SK-N-SH treated with all-trans-retinoic acid at 6 μM for 48 hours (cell line): ENCODE measurements around the gene LRCH1.

Source experiments
- ARNTL ChIP-seq: fragments of 450-650 bp; formaldehyde crosslinking; IDR thresholded peaks from 2 replicates; pipeline ENCODE4 v1.5.0; 2020; ENCODE audit warnings: low read depth, mild to moderate bottlenecking, moderate library complexity, borderline replicate concordance
- CSRNP3 ChIP-seq: fragments of 250-450 bp; sonication (Bioruptor Pico); IDR thresholded peaks from 2 replicates; pipeline ENCODE4 v1.5.1; 2021; ENCODE audit warnings: mild to moderate bottlenecking, moderate library complexity
- ESRRG ChIP-seq: fragments of 250-450 bp; sonication (Bioruptor Pico); IDR thresholded peaks from 2 replicates; pipeline ENCODE4 v1.6.1; 2021; ENCODE audit warnings: mild to moderate bottlenecking
- GLIS3 ChIP-seq: fragments of 250-450 bp; sonication (Bioruptor Pico); IDR thresholded peaks from 2 replicates; pipeline ENCODE4 v1.5.0; 2020; ENCODE audit warnings: mild to moderate bottlenecking, moderate library complexity
- ISL1 ChIP-seq: fragments of 250-450 bp; sonication (Bioruptor Pico); IDR thresholded peaks from 2 replicates; pipeline ENCODE4 v2.1.2; 2022; ENCODE audit warnings: mild to moderate bottlenecking, moderate library complexity
- OSR1 ChIP-seq: fragments of 250-450 bp; sonication (Bioruptor Pico); IDR thresholded peaks from 2 replicates; pipeline ENCODE4 v1.8.0; 2022; ENCODE audit warnings: moderate library complexity, mild to moderate bottlenecking, inconsistent platforms
- PPARA ChIP-seq: fragments of 250-450 bp; sonication (Bioruptor Pico); IDR thresholded peaks from 2 replicates; pipeline ENCODE4 v1.5.0; 2020; ENCODE audit warnings: mild to moderate bottlenecking, borderline replicate concordance
- RARB ChIP-seq: fragments of 250-450 bp; sonication (Bioruptor Pico); IDR thresholded peaks from 2 replicates; pipeline ENCODE4 v1.8.0; 2021; ENCODE audit warnings: mild to moderate bottlenecking, moderate library complexity
- ZNF70 ChIP-seq: fragments of 450-650 bp; formaldehyde crosslinking; IDR thresholded peaks from 2 replicates; pipeline ENCODE4 v1.5.0; 2020; ENCODE audit warnings: mild to moderate bottlenecking, moderate library complexity
- TF ChIP-seq, protein P1 (sequence below): fragments of 250-450 bp; sonication (Bioruptor Pico); IDR thresholded peaks from 2 replicates; pipeline ENCODE4 v1.8.0; 2021; ENCODE audit warnings: low read depth, mild to moderate bottlenecking, moderate library complexity, borderline replicate concordance
- TF ChIP-seq, protein P2 (sequence below): fragments of 250-450 bp; sonication (Bioruptor Pico); IDR thresholded peaks from 2 replicates; pipeline ENCODE4 v1.8.0; 2020; ENCODE audit warnings: mild to moderate bottlenecking, moderate library complexity, borderline replicate concordance
- TF ChIP-seq, protein P3 (sequence below): fragments of 250-450 bp; sonication (Bioruptor Pico); IDR thresholded peaks from 2 replicates; pipeline ENCODE4 v1.5.0; 2020; ENCODE audit warnings: mild to moderate bottlenecking, moderate library complexity

- TF ChIP-seq RARB (CRISPR knock-in tag): no peak
- no peak for TF ChIP-seq ARNTL (CRISPR knock-in tag)
- TF ChIP-seq OSR1 (CRISPR knock-in tag): no peak
- no peak for TF ChIP-seq GLIS3
- peak; percentile 69 for TF ChIP-seq ISL1 (CRISPR knock-in tag)
- 0 out of 2 replicates have a peak, but pooled peaks have one; percentile 49 for TF ChIP-seq CSRNP3 (CRISPR knock-in tag)
- TF ChIP-seq, protein P1, sequence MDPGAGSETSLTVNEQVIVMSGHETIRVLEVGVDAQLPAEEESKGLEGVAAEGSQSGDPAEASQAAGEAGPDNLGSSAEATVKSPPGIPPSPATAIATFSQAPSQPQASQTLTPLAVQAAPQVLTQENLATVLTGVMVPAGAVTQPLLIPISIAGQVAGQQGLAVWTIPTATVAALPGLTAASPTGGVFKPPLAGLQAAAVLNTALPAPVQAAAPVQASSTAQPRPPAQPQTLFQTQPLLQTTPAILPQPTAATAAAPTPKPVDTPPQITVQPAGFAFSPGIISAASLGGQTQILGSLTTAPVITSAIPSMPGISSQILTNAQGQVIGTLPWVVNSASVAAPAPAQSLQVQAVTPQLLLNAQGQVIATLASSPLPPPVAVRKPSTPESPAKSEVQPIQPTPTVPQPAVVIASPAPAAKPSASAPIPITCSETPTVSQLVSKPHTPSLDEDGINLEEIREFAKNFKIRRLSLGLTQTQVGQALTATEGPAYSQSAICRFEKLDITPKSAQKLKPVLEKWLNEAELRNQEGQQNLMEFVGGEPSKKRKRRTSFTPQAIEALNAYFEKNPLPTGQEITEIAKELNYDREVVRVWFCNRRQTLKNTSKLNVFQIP (CRISPR knock-in tag): no peak
- TF ChIP-seq ESRRG (CRISPR knock-in tag): no peak
- TF ChIP-seq ZNF70: no peak
- no peak for TF ChIP-seq PPARA (CRISPR knock-in tag)
- TF ChIP-seq, protein P2, sequence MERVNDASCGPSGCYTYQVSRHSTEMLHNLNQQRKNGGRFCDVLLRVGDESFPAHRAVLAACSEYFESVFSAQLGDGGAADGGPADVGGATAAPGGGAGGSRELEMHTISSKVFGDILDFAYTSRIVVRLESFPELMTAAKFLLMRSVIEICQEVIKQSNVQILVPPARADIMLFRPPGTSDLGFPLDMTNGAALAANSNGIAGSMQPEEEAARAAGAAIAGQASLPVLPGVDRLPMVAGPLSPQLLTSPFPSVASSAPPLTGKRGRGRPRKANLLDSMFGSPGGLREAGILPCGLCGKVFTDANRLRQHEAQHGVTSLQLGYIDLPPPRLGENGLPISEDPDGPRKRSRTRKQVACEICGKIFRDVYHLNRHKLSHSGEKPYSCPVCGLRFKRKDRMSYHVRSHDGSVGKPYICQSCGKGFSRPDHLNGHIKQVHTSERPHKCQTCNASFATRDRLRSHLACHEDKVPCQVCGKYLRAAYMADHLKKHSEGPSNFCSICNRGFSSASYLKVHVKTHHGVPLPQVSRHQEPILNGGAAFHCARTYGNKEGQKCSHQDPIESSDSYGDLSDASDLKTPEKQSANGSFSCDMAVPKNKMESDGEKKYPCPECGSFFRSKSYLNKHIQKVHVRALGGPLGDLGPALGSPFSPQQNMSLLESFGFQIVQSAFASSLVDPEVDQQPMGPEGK: no peak
- TF ChIP-seq, protein P3, sequence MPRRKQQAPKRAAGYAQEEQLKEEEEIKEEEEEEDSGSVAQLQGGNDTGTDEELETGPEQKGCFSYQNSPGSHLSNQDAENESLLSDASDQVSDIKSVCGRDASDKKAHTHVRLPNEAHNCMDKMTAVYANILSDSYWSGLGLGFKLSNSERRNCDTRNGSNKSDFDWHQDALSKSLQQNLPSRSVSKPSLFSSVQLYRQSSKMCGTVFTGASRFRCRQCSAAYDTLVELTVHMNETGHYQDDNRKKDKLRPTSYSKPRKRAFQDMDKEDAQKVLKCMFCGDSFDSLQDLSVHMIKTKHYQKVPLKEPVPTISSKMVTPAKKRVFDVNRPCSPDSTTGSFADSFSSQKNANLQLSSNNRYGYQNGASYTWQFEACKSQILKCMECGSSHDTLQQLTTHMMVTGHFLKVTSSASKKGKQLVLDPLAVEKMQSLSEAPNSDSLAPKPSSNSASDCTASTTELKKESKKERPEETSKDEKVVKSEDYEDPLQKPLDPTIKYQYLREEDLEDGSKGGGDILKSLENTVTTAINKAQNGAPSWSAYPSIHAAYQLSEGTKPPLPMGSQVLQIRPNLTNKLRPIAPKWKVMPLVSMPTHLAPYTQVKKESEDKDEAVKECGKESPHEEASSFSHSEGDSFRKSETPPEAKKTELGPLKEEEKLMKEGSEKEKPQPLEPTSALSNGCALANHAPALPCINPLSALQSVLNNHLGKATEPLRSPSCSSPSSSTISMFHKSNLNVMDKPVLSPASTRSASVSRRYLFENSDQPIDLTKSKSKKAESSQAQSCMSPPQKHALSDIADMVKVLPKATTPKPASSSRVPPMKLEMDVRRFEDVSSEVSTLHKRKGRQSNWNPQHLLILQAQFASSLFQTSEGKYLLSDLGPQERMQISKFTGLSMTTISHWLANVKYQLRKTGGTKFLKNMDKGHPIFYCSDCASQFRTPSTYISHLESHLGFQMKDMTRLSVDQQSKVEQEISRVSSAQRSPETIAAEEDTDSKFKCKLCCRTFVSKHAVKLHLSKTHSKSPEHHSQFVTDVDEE: no peak; the same call in 1 of the 2 replicates
These were observed 195.3 kb downstream of the LRCH1 start for GRCh38 chr13:46748300-46748699.
